COLO668 (cell line): ENCODE measurements around the gene PCDHGA2.
"Not testable (repeated sequence)": the region's sequence is repeated elsewhere in the genome, so short reads cannot be mapped to it uniquely, and the experiment has no call there.

ENCODE experiments used
- DNase-seq: peaks from one replicate; lab custom pipeline; 2025; ENCODE audit not compliant: unreplicated experiment; lab: John Stamatoyannopoulos, UW

PCDHGA2 gene

GRCh38 chr5:141382469-141383294 is 44.1 kb downstream of the PCDHGA2 start, which contains the start of gene PCDHGA7:
TSS of gene PCDHGA7 (plus strand) at chr5:141382742. CDS start at chr5:141382900, 158 bp downstream.
- DNase-seq = no peak

DNA sequence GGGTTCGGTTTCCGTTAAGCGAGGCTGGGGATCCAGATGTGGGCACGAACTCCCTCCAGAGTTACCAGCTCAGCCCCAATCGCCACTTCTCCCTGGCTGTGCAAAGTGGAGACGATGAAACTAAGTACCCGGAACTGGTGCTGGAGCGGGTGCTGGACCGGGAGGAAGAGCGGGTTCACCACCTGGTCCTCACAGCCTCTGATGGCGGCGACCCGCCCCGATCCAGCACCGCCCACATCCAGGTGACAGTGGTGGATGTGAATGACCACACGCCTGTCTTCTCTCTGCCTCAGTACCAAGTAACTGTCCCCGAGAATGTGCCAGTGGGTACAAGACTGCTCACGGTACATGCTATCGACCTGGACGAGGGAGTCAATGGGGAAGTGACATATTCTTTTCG is 44.8 kb downstream of the PCDHGA2 start:
- DNase-seq = no peak

GRCh38 chr5:141384471-141385267 is 46.1 kb downstream of the PCDHGA2 start:
- DNase-seq = no peak

DNA sequence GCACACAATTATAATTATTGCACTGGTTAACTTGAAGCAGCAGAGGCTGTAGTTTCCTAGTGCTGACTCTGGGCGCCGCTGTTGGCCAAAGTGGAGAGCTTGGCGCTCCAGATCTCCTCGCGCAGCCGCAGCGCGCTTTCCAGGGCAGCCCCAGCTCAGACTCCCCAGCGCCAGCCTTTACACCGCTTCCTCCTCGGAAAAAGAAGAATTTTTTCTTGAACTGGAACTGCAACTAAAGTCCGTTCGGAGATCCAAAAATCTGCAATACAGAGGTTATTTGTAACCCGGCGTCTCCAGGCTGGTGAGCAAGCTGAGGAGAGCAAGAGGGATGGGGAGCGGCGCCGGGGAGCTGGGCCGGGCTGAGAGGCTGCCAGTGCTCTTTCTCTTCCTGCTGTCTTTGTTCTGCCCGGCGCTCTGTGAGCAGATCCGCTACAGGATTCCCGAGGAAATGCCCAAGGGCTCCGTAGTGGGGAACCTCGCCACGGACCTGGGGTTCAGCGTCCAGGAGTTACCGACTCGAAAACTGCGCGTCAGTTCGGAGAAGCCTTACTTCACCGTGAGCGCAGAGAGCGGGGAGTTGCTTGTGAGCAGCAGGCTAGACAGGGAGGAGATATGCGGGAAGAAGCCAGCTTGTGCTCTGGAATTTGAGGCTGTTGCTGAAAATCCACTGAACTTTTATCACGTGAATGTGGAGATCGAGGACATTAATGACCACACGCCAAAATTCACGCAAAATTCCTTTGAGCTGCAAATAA is 49.2 kb downstream of the PCDHGA2 start, which contains the start of gene PCDHGB4:
Gene PCDHGB4, plus strand, starts transcription at position 142 of the 755 bp plus-strand sequence. Its CDS starts 187 bp downstream, at position 329.
- not testable (repeated sequence) for DNase-seq

DNA sequence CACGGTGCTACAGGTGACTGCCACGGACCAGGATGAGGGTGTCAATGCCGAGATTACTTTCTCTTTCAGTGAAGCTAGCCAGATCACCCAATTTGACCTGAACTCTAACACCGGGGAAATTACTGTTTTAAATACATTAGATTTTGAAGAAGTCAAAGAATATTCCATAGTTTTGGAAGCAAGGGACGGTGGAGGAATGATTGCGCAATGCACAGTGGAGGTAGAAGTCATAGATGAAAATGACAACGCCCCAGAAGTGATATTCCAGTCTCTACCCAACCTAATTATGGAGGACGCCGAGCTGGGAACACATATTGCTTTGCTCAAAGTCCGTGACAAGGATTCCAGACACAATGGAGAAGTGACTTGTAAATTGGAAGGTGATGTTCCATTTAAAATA is 50.1 kb downstream of the PCDHGA2 start:
- DNase-seq = no peak

- no peak for DNase-seq
Observed at GRCh38 chr5:141389153-141390042, 50.8 kb downstream of the PCDHGA2 start.

- no peak for DNase-seq
Observed at GRCh38 chr5:141392429-141393198, 54.1 kb downstream of the PCDHGA2 start, which contains the start of gene PCDHGA8. TSS of gene PCDHGA8 (plus strand) at chr5:141392633. CDS start at chr5:141392814, 181 bp downstream.
